Measurements from ENCODE around the gene SLC25A13. TPM values are rescaled to one million over a fixed set of nuclear protein-coding genes. Genes with fewer than 3 reads are reported as not detected.

SLC25A13 gene
- total and polyA plus RNA-seq, 12 donors = 10.8 to 55.1 (median 33.9) TPM

- Histone ChIP-seq H3K9me3 (replicated peaks in 1 of 3) (no peaks in the 10 kb centered on the region), H3K4me1 (replicated peaks in 1 of 2) (peaks cover 5 to 21% of the 10 kb centered on the region in 2 donors), H3K27ac (no peak overlapping the region), H3K4me3 (no peak overlapping the region), H3K36me3 (replicated peaks in 1 of 2) (no peaks in the 10 kb centered on the region), H3K27me3 (no peaks in the 10 kb centered on the region)
- intact Hi-C loops (cut with DNase I) = no loop called here
- TF ChIP-seq, protein P1, sequence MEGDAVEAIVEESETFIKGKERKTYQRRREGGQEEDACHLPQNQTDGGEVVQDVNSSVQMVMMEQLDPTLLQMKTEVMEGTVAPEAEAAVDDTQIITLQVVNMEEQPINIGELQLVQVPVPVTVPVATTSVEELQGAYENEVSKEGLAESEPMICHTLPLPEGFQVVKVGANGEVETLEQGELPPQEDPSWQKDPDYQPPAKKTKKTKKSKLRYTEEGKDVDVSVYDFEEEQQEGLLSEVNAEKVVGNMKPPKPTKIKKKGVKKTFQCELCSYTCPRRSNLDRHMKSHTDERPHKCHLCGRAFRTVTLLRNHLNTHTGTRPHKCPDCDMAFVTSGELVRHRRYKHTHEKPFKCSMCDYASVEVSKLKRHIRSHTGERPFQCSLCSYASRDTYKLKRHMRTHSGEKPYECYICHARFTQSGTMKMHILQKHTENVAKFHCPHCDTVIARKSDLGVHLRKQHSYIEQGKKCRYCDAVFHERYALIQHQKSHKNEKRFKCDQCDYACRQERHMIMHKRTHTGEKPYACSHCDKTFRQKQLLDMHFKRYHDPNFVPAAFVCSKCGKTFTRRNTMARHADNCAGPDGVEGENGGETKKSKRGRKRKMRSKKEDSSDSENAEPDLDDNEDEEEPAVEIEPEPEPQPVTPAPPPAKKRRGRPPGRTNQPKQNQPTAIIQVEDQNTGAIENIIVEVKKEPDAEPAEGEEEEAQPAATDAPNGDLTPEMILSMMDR (IDR thresholded peaks at IDR 0.05) = no peak
- TF ChIP-seq POLR2A (IDR thresholded peaks at IDR 0.05) = no peak
- DNase-seq = no peak
- 89 to 99% (median 96%) methylated on average over 3 of the region's 3 CpGs for WGBS, 4 donors
These were observed 82.7 kb downstream of the SLC25A13 start for GRCh38 chr7:96238976-96239766.

GRCh38 chr7:96238474-96238873, 83.4 kb downstream of the SLC25A13 start:
- Histone ChIP-seq H3K4me3 (no peak overlapping the region), H3K9me3 (replicated peaks in 1 of 3) (no peaks in the 10 kb centered on the region), H3K27me3 (no peaks in the 10 kb centered on the region), H3K36me3 (replicated peaks in 1 of 2) (no peaks in the 10 kb centered on the region), H3K4me1 (replicated peaks in 1 of 2) (peaks cover 5 to 21% of the 10 kb centered on the region in 2 donors), H3K27ac (no peak overlapping the region)
- WGBS, 4 donors = 45 to 69% (median 53%) methylated on average over 8 of the region's 8 CpGs
- DNase-seq = peak in 4 of 7 donors; percentile 17 to 56 (median 28)
- intact Hi-C loops (cut with DNase I) = no loop called here
- TF ChIP-seq, protein P1 (IDR thresholded peaks at IDR 0.05) = no peak
- no peak for TF ChIP-seq POLR2A (IDR thresholded peaks at IDR 0.05)

- DNase-seq = no peak
- no peaks in the 10 kb centered on the region for H3K27me3 ChIP-seq
- H3K9me3 ChIP-seq (replicated peaks in 1 of 3) = no peaks in the 10 kb centered on the region
- TF ChIP-seq, protein P1 (IDR thresholded peaks at IDR 0.05) = no peak
- no peak for TF ChIP-seq POLR2A (IDR thresholded peaks at IDR 0.05)
- no peak overlapping the region for H3K4me3 ChIP-seq
- 98 to 100% (median 100%) methylated on average over 1 of the region's 1 CpG for WGBS, 4 donors
- intact Hi-C loops (cut with DNase I) = no loop called here
- peaks cover 5 to 21% of the 10 kb centered on the region in 2 donors for H3K4me1 ChIP-seq (replicated peaks in 1 of 2)
- H3K36me3 ChIP-seq (replicated peaks in 1 of 2) = no peaks in the 10 kb centered on the region
- peak overlapping the region in 4 of 5 donors; percentile 3 to 69 (median 51) for H3K27ac ChIP-seq
These were observed 84.9 kb downstream of the SLC25A13 start for GRCh38 chr7:96237040-96237439.

GRCh38 chr7:96236198-96237039, 85.5 kb downstream of the SLC25A13 start:
- Histone ChIP-seq H3K4me1 (replicated peaks in 1 of 2) (peaks cover 5 to 21% of the 10 kb centered on the region in 2 donors), H3K36me3 (replicated peaks in 1 of 2) (no peaks in the 10 kb centered on the region), H3K27me3 (no peaks in the 10 kb centered on the region), H3K27ac (peak overlapping the region in 4 of 5 donors; percentile 3 to 69 (median 51)), H3K9me3 (replicated peaks in 1 of 3) (no peaks in the 10 kb centered on the region), H3K4me3 (no peak overlapping the region)
- WGBS, 4 donors = 27 to 44% (median 42%) methylated on average over 5 of the region's 5 CpGs
- no peak for TF ChIP-seq POLR2A (IDR thresholded peaks at IDR 0.05)
- TF ChIP-seq, protein P1 (IDR thresholded peaks at IDR 0.05) = no peak
- peak; percentile 47 to 86 (median 77) for DNase-seq
- intact Hi-C loops (cut with DNase I) = no loop called here
